Measurements from ENCODE around the gene KIFC1.

KIFC1 gene

DNA sequence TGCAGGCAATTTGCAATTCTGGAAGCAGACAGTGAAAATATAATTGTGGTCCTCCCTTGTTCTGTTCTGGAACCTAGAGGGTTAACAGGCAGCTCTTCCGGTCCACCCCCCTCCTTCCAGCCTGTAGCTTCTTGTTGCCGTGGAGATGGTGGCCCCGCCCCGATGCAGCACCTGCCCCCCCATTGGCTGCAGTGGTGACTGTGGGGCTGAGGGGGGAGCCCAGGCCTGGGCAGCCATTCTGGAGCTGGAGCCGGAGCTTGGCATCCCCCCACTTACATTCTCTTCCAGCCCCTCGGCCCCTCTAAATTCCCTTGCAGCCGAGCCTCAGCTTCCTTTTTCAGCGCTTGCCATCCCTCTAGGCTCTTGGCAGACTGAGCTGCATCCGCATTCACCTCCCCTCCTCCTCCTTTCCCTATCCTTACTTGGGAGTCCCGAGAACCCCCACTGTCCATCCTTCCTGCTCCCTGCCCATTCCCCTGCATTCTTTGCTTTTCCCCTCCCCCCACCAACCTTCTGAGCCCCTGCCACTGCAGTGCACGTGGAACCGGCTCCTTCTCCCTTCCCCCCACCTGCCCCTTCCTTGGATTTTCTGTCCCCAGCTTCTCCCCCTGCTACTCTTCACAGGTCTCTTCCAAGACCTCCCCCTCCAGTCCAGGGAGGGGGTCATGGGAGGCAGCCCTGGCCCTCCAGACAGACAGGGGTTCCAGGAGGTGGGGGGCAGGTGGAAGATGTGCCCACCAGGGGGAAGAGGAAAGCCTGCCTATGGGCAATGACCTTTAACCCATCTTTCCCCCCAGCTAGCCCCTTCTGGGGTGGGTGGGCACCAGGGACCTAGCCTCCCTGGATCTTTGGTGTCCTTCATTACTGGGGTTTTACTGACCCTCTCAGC is 39.6 kb downstream of the KIFC1 start:
- TF ChIP-seq, protein P1, sequence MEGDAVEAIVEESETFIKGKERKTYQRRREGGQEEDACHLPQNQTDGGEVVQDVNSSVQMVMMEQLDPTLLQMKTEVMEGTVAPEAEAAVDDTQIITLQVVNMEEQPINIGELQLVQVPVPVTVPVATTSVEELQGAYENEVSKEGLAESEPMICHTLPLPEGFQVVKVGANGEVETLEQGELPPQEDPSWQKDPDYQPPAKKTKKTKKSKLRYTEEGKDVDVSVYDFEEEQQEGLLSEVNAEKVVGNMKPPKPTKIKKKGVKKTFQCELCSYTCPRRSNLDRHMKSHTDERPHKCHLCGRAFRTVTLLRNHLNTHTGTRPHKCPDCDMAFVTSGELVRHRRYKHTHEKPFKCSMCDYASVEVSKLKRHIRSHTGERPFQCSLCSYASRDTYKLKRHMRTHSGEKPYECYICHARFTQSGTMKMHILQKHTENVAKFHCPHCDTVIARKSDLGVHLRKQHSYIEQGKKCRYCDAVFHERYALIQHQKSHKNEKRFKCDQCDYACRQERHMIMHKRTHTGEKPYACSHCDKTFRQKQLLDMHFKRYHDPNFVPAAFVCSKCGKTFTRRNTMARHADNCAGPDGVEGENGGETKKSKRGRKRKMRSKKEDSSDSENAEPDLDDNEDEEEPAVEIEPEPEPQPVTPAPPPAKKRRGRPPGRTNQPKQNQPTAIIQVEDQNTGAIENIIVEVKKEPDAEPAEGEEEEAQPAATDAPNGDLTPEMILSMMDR (IDR thresholded peaks at IDR 0.05; ENCODE audit: low read length) = no peak
- TF ChIP-seq EZH2phosphoT487 (IDR thresholded peaks at IDR 0.05; ENCODE audit: low read length) (no peak), EZH2 (optimal IDR thresholded peaks at IDR 0.05; ENCODE audit: low read depth, low read length) (no peak)
- Histone ChIP-seq H3K4me1 (ENCODE audit: low read length) (peaks cover 24% of the 10 kb centered on the region), H3K4me2 (ENCODE audit: low read depth, low read length) (no peak overlapping the region), H3K36me3 (replicated peaks; ENCODE audit: insufficient read depth, low read length) (no peaks in the 10 kb centered on the region), H3F3A (ENCODE audit: insufficient read depth, low read length) (peaks cover 22% of the 10 kb centered on the region; the same call in 1 of the 2 replicates), H4K20me1 (ENCODE audit: insufficient read depth, low read length) (no peaks in the 10 kb centered on the region), H3K4me3 (ENCODE audit: low read length) (no peak overlapping the region), H3K79me2 (ENCODE audit: low read length) (no peaks in the 10 kb centered on the region), H3K27me3 (replicated peaks; ENCODE audit: insufficient read depth, low read length) (no peaks in the 10 kb centered on the region), H3K9ac (ENCODE audit: low read length) (no peak overlapping the region), H3K9me3 (replicated peaks; ENCODE audit: insufficient read depth, low read length) (no peaks in the 10 kb centered on the region), H3K27ac (ENCODE audit: low read length) (no peak overlapping the region), H2AFZ (ENCODE audit: low read length) (no peak overlapping the region), H3K9me2 (replicated peaks; ENCODE audit: insufficient read depth, low read length) (no peaks in the 10 kb centered on the region)
- no peak for DNase-seq

DNA sequence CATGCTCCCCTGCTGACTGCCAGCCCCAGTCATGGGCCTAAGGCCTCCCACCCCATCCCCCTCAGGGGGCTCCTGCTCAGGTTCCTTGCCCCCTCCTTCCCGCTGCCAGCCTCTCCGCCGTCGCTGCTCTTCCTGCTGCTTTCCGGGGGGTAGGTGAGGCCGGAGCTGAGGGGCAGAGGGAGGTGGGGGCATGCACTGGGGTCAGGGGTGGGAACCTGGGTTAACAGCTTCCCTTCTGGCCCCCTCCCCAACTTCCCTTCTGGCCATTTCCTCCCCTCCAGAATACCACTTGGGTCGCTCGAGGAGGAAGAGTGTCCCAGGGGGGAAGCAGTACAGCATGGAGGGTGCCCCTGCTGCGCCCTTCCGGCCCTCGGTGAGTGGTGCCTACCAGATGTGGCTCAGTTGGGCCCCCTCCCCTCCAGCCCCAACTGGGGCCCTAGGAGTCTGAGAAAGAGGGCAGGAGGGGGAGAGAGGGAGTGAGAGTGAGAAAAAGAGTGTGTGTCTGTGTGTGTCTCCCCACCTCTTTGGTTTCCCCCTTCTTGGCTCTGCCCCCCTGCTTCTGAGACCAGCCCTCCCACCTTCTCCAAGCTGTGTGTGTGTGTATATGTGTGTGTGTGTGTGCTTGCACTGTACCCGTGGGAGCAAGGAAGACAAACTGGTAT is 40.4 kb downstream of the KIFC1 start:
- Histone ChIP-seq H4K20me1 (ENCODE audit: insufficient read depth, low read length) (no peaks in the 10 kb centered on the region), H3K9me2 (replicated peaks; ENCODE audit: insufficient read depth, low read length) (no peaks in the 10 kb centered on the region), H3K27ac (ENCODE audit: low read length) (no peak overlapping the region), H2AFZ (ENCODE audit: low read length) (no peak overlapping the region), H3K4me2 (ENCODE audit: low read depth, low read length) (no peak overlapping the region), H3K36me3 (replicated peaks; ENCODE audit: insufficient read depth, low read length) (no peaks in the 10 kb centered on the region), H3K9ac (ENCODE audit: low read length) (no peak overlapping the region), H3K27me3 (replicated peaks; ENCODE audit: insufficient read depth, low read length) (no peaks in the 10 kb centered on the region), H3K79me2 (ENCODE audit: low read length) (no peaks in the 10 kb centered on the region), H3K4me1 (ENCODE audit: low read length) (peaks cover 23% of the 10 kb centered on the region), H3K9me3 (replicated peaks; ENCODE audit: insufficient read depth, low read length) (no peaks in the 10 kb centered on the region), H3K4me3 (ENCODE audit: low read length) (no peak overlapping the region), H3F3A (ENCODE audit: insufficient read depth, low read length) (peaks cover 17% of the 10 kb centered on the region; the same call in 1 of the 2 replicates)
- DNase-seq = no peak
- TF ChIP-seq EZH2phosphoT487 (IDR thresholded peaks at IDR 0.05; ENCODE audit: low read length) (no peak), EZH2 (optimal IDR thresholded peaks at IDR 0.05; ENCODE audit: low read depth, low read length) (no peak)
- TF ChIP-seq, protein P1 (IDR thresholded peaks at IDR 0.05; ENCODE audit: low read length) = no peak

DNA sequence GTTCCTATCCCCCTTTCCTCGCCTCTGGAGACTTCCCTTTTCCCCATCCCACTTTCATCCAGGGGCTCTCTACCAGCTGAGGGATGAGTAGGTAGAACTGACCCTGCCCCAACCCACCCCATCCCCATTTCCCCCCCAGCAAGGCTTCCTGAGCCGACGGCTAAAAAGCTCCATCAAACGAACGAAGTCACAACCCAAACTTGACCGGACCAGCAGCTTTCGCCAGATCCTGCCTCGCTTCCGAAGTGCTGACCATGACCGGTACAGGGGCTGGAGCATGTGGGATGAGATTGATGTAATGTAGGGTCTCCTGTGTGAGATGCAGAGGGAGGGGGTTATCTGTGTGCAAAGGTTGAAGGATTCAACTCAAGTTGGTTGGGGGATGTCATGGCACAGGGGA is 40.9 kb downstream of the KIFC1 start:
- peaks cover 18% of the 10 kb centered on the region; the same call in 1 of the 2 replicates for H3K4me1 ChIP-seq (ENCODE audit: low read length)
- no peaks in the 10 kb centered on the region for H3K9me3 ChIP-seq (replicated peaks; ENCODE audit: insufficient read depth, low read length)
- H3K27me3 ChIP-seq (replicated peaks; ENCODE audit: insufficient read depth, low read length) = no peaks in the 10 kb centered on the region
- no peaks in the 10 kb centered on the region for H3K79me2 ChIP-seq (ENCODE audit: low read length)
- no peak overlapping the region for H3K27ac ChIP-seq (ENCODE audit: low read length)
- no peak overlapping the region for H2AFZ ChIP-seq (ENCODE audit: low read length)
- H3K9me2 ChIP-seq (replicated peaks; ENCODE audit: insufficient read depth, low read length) = no peaks in the 10 kb centered on the region
- H3K4me2 ChIP-seq (ENCODE audit: low read depth, low read length) = no peak overlapping the region
- peaks cover 12% of the 10 kb centered on the region; the same call in 1 of the 2 replicates for H3F3A ChIP-seq (ENCODE audit: insufficient read depth, low read length)
- no peak overlapping the region for H3K9ac ChIP-seq (ENCODE audit: low read length)
- no peak for DNase-seq
- H3K4me3 ChIP-seq (ENCODE audit: low read length) = no peak overlapping the region
- H3K36me3 ChIP-seq (replicated peaks; ENCODE audit: insufficient read depth, low read length) = no peaks in the 10 kb centered on the region
- H4K20me1 ChIP-seq (ENCODE audit: insufficient read depth, low read length) = no peaks in the 10 kb centered on the region
- TF ChIP-seq EZH2phosphoT487 (IDR thresholded peaks at IDR 0.05; ENCODE audit: low read length) (no peak), EZH2 (optimal IDR thresholded peaks at IDR 0.05; ENCODE audit: low read depth, low read length) (no peak)
- TF ChIP-seq, protein P1 (IDR thresholded peaks at IDR 0.05; ENCODE audit: low read length) = no peak

All from MM.1S (cell line).